M059J (cell line): ENCODE measurements around the gene CACNA1A. TPM values are rescaled to one million over a fixed set of nuclear protein-coding genes. Genes with fewer than 3 reads are reported as not detected.
"Not testable (repeated sequence)": the region's sequence is repeated elsewhere in the genome, so short reads cannot be mapped to it uniquely, and the experiment has no call there.

ENCODE experiments used
- DNase-seq: peaks from one replicate; pipeline ENCODE4 v3.0.0-alpha.2; 2012; ENCODE audit warnings: low read depth
- total RNA-seq: library from RNA; depleted of rRNA; stranded (reverse); fragments of >200 nt; shearing (Covaris generic); gene quantifications from 2 replicates; pipeline ENCODE4 v1.2.3, GENCODE V29; 2014

The CACNA1A gene
- total RNA-seq, 1 experiment from 2014 or later = 8.5 TPM

GRCh38 chr19:13427273-13428051 is 78.8 kb downstream of the CACNA1A start:
- DNase-seq = no peak

GRCh38 chr19:13425875-13426274 is 80.4 kb downstream of the CACNA1A start:
- DNase-seq = not testable (repeated sequence)

- DNase-seq = peak; percentile 85
These were observed 81.1 kb downstream of the CACNA1A start for GRCh38 chr19:13425151-13425550.

- DNase-seq = no peak
These were observed 85.5 kb downstream of the CACNA1A start for GRCh38 chr19:13420780-13421179.

- DNase-seq = no peak
These were observed 89.2 kb downstream of the CACNA1A start for GRCh38 chr19:13417054-13417453.

GRCh38 chr19:13411899-13412298 is 94.4 kb downstream of the CACNA1A start:
- DNase-seq = no peak

- DNase-seq = no peak
These were observed 95.3 kb downstream of the CACNA1A start for GRCh38 chr19:13410946-13411345.

- no peak for DNase-seq
These were observed 97.3 kb downstream of the CACNA1A start for GRCh38 chr19:13408889-13409518.

- DNase-seq = no peak
These were observed 102.0 kb downstream of the CACNA1A start for GRCh38 chr19:13404236-13404635.

GRCh38 chr19:13401388-13401787 is 104.9 kb downstream of the CACNA1A start:
- DNase-seq = peak; percentile 73

- no peak for DNase-seq
These were observed 106.0 kb downstream of the CACNA1A start for GRCh38 chr19:13400296-13400695.

- DNase-seq = no peak
These were observed 106.5 kb downstream of the CACNA1A start for GRCh38 chr19:13399746-13400145.

- DNase-seq = peak; percentile 98
These were observed 107.2 kb downstream of the CACNA1A start for GRCh38 chr19:13398780-13399726.

- DNase-seq = no peak
These were observed 108.1 kb downstream of the CACNA1A start for GRCh38 chr19:13398182-13398581.

- peak; percentile 55 for DNase-seq
These were observed 109.8 kb downstream of the CACNA1A start for GRCh38 chr19:13396250-13397080.

- DNase-seq = no peak
These were observed 123.7 kb downstream of the CACNA1A start for GRCh38 chr19:13382633-13382938.

- no peak for DNase-seq
These were observed 124.2 kb downstream of the CACNA1A start for GRCh38 chr19:13381827-13382632.

GRCh38 chr19:13376537-13376936 is 129.7 kb downstream of the CACNA1A start:
- no peak for DNase-seq

GRCh38 chr19:13373599-13373998 is 132.7 kb downstream of the CACNA1A start:
- no peak for DNase-seq

- DNase-seq = no peak
These were observed 135.3 kb downstream of the CACNA1A start for GRCh38 chr19:13370948-13371347.
